ENCODE measurements around the gene COQ8A. TPM values are rescaled to one million over a fixed set of nuclear protein-coding genes. Genes with fewer than 3 reads are reported as not detected.

COQ8A gene
- total and polyA plus RNA-seq, 2 experiments from 2014 or later: 25.2 to 37.4 TPM

- TF ChIP-seq ETS1 (IDR thresholded peaks at IDR 0.05) (no peak), STAT1 (IDR thresholded peaks at IDR 0.05; ENCODE audit: unreplicated experiment) (no peak), CREB1 (CRISPR knock-in tag; IDR thresholded peaks at IDR 0.05; ENCODE audit: low read depth) (no peak), EZH2phosphoT487 (IDR thresholded peaks at IDR 0.05; ENCODE audit: unreplicated experiment) (no peak), REST (IDR thresholded peaks at IDR 0.05; ENCODE audit: unreplicated experiment) (no peak)
These were observed 41.3 kb downstream of the COQ8A start (continued) for GRCh38 chr1:226981386-226981817.

GRCh38 chr1:226981838-226982237, 41.7 kb downstream of the COQ8A start:
- Histone ChIP-seq H4K20me1 (replicated peaks; ENCODE audit: insufficient read depth) (no peaks in the 10 kb centered on the region), H3K27ac (ENCODE audit: low read depth) (no peak overlapping the region), H3K4me1 (ENCODE audit: insufficient read depth) (no peaks in the 10 kb centered on the region), H3K36me3 (ENCODE audit: insufficient read depth) (no peaks in the 10 kb centered on the region), H3K4me3 (no peak overlapping the region), H2AFZ (no peak overlapping the region), H3K27me3 (ENCODE audit: insufficient read depth) (no peaks in the 10 kb centered on the region), H3K9me2 (ENCODE audit: insufficient read depth) (no peaks in the 10 kb centered on the region), H3K4me2 (no peak overlapping the region), H3K79me2 (replicated peaks; ENCODE audit: insufficient read depth) (no peaks in the 10 kb centered on the region), H3F3A (replicated peaks; ENCODE audit: low read depth) (no peaks in the 10 kb centered on the region)
- peaks cover 10% of the 10 kb centered on the region for H3K36me3 Mint-ChIP-seq (ENCODE audit: low read depth)
- no peak overlapping the region for H3K4me3 Mint-ChIP-seq
- DNase-seq (ENCODE audit: low spot score): no peak
- H3K27me3 Mint-ChIP-seq (ENCODE audit: insufficient read depth, low read depth, poor library complexity): peaks cover 13% of the 10 kb centered on the region
- no peaks in the 10 kb centered on the region; the same call in 1 of the 3 replicates for H3K4me1 Mint-ChIP-seq
- H3K9me3 Mint-ChIP-seq: no peaks in the 10 kb centered on the region
- ATAC-seq: no peak
- H3K27ac Mint-ChIP-seq: no peak overlapping the region
- TF ChIP-seq REST (IDR thresholded peaks at IDR 0.05; ENCODE audit: unreplicated experiment): no peak
- no peak for TF ChIP-seq CTCF (conservative IDR thresholded peaks at IDR 0.05; ENCODE audit: low read depth in 2 of 2)
- no peak for TF ChIP-seq ZNF462 (CRISPR knock-in tag; IDR thresholded peaks at IDR 0.05)
- no peak for TF ChIP-seq ZNF114 (CRISPR knock-in tag; IDR thresholded peaks at IDR 0.05)
- TF ChIP-seq CREB1 (CRISPR knock-in tag; IDR thresholded peaks at IDR 0.05; ENCODE audit: low read depth): no peak
